ENCODE results near the gene RPS25.

- TF ChIP-seq ZFP3 (CRISPR knock-in tag; IDR thresholded peaks at IDR 0.05) = no peak
- TF ChIP-seq RARB (CRISPR knock-in tag; IDR thresholded peaks at IDR 0.05) = no peak
- TF ChIP-seq ZC3H10 (CRISPR knock-in tag; IDR thresholded peaks at IDR 0.05) = no peak
- TF ChIP-seq TOX (CRISPR knock-in tag; IDR thresholded peaks at IDR 0.05; ENCODE audit: borderline replicate concordance) = no peak
- no peak for TF ChIP-seq CSDC2 (CRISPR knock-in tag; IDR thresholded peaks at IDR 0.05)
- TF ChIP-seq, protein P1, sequence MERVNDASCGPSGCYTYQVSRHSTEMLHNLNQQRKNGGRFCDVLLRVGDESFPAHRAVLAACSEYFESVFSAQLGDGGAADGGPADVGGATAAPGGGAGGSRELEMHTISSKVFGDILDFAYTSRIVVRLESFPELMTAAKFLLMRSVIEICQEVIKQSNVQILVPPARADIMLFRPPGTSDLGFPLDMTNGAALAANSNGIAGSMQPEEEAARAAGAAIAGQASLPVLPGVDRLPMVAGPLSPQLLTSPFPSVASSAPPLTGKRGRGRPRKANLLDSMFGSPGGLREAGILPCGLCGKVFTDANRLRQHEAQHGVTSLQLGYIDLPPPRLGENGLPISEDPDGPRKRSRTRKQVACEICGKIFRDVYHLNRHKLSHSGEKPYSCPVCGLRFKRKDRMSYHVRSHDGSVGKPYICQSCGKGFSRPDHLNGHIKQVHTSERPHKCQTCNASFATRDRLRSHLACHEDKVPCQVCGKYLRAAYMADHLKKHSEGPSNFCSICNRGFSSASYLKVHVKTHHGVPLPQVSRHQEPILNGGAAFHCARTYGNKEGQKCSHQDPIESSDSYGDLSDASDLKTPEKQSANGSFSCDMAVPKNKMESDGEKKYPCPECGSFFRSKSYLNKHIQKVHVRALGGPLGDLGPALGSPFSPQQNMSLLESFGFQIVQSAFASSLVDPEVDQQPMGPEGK (CRISPR knock-in tag; IDR thresholded peaks at IDR 0.05; ENCODE audit: borderline replicate concordance) = no peak
- TF ChIP-seq ZFP30 (CRISPR knock-in tag; IDR thresholded peaks at IDR 0.05) = no peak
- no peak for TF ChIP-seq ARNTL (CRISPR knock-in tag; IDR thresholded peaks at IDR 0.05; ENCODE audit: borderline replicate concordance, low read depth)
- TF ChIP-seq TSHZ2 (CRISPR knock-in tag; IDR thresholded peaks at IDR 0.05) = no peak
- no peak for TF ChIP-seq BACH2 (CRISPR knock-in tag; IDR thresholded peaks at IDR 0.05; ENCODE audit: borderline replicate concordance)
Observed at GRCh38 chr11:119061256-119061655, 43.1 kb upstream of the RPS25 start.

All from SK-N-SH treated with all-trans-retinoic acid at 6 μM for 48 hours (cell line).